Measurements from ENCODE around the gene MEP1A.
"Not testable (repeated sequence)": the region's sequence is repeated elsewhere in the genome, so short reads cannot be mapped to it uniquely, and the experiment has no call there.

Gene MEP1A

DNA sequence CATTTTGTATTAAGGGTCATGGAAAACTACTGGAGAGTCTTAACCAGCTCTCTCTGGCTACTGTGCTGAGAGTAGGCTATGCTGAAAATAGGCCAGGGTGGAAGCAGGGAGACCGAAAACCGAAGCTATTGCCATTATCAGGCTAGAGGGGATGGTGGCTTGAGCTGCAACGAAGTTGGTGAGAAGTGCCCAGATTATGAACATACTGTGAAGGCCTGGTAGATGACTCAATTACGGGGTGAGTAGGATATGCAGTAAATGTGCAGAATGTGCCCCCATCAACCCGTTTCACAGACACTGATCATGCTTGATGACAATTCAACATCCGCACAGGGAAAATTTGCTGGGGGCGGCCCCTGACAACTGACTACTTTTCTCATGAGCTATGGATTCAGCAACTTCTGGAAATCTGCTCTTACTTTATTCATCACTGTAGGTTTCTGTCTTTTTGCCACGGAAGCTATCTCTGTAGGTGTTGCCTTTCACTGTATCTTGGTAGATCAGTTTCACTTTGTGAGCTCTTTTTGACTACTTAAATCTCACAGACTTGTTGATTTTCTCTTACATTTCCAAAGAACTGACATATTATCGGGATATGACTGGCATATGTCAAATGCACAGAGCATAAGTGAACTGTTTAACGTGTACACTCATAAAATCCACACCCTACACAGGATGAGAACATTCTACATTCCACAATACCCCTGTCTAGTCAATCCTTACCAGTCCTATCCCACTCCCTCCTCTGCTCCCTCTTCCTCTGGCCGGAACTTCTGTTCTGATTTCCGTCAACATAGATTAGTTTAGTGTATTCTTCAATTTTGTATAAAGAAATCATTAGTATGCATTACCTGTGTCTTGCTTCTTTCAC is 15.5 kb upstream of the MEP1A start:
- no peak for DNase-seq

DNA sequence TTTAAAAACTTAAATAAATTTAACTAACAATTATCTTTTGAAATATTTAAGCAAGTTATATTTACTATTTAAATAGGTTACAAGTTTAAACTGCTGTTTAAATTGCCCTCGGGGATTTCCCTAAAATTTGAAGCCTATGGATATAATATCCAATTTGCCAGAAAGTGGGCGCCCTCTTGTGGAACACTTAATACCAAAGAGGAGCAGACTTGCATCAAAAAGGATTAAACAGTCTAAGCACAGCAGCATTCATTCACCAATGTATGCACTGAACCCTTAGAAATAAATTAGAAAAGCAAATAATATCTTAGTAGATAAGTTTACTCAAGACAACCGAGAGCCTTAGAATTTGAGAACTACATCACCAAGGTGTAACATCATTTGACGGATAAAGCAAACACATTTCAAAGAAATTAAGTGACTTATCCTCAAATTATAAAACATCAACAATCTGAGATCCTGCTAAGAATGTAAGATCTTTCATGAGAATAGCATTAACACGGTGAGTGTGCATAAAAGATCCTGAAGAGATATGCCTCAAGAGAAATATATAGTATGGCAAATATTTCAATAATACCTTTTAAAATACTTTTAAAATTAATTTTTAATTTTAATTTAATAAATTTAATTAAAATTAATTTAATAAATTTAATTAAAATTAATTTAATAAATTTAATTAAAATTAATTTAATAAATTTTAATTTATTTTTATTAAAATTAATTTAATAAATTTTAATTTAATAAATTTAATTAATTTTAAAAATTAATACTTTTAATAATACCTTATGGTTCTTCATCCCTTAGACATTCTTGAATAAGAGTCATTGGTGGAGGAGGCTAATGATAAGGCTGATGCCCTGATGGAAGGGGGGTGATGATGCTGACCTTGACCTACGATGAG is 11.5 kb upstream of the MEP1A start:
- no peak for DNase-seq

DNA sequence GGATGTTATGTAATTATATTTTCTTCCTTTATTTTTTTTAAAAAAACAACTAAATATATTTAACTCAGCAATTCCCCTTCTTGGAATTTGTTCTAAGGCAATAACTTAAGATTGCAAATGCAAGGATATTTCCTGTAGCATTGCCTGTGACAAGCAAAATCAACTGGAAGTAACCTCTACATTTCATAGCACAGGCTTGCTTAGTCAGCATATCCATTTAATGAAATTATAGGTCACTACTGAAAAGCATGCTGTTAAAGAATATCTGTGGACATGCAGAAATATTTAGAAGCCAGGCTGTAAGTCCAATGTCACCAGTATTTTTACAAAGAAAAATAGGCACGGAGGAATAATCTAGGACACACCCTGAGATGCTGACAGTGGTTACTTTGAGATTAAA is 8.7 kb upstream of the MEP1A start:
- DNase-seq, result no peak

DNA sequence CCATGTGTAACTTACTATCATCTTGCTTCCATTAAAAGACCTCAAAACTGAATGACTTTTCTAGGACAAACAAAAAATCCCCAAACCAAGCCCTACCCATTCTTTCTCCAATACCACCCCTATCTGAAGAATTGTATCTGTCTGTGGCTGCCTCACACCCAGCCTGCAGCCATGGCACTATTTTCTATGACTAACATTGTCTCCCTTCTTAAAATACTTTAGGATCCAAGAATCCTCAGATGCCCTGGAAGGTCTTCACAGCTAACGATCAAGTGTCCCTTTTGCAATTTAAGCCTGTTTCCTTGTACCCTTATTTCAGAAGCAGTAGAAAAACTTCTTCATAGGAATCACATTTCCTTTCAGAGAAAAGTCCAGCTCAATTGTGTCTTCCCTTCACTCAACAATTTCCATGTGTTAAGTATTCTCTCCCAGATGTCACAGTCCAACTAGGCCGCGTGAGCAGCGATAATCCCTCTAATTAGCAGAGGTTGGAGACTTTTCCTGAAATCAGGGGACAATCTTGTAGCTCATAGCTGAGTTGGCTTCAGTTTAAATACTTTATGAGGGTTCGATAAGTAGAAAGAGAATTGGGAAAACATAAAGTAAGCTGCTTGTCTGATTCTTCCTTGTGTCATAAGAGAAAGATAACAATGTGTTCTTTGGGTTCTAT is 5.2 kb upstream of the MEP1A start:
- DNase-seq, result no peak

DNA sequence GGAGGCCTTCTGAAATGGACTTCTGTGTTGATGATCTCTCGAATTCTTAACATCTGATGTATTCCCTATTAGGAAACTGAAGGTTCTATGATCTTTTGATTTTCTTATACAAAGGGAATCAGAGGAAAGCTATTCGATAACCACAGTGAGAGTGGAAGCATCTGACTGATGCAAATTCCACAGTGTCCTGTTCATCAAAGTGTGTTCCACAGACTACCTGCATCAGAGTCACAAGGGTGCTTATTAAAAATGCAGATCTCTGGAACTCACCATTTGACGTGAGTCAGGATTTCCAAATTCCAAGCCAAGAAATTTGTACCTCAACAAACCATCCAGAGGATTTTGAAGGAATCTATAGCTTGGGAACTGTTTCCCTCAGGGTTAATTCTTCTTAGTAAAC is 4.4 kb upstream of the MEP1A start:
- DNase-seq, result no peak

DNA sequence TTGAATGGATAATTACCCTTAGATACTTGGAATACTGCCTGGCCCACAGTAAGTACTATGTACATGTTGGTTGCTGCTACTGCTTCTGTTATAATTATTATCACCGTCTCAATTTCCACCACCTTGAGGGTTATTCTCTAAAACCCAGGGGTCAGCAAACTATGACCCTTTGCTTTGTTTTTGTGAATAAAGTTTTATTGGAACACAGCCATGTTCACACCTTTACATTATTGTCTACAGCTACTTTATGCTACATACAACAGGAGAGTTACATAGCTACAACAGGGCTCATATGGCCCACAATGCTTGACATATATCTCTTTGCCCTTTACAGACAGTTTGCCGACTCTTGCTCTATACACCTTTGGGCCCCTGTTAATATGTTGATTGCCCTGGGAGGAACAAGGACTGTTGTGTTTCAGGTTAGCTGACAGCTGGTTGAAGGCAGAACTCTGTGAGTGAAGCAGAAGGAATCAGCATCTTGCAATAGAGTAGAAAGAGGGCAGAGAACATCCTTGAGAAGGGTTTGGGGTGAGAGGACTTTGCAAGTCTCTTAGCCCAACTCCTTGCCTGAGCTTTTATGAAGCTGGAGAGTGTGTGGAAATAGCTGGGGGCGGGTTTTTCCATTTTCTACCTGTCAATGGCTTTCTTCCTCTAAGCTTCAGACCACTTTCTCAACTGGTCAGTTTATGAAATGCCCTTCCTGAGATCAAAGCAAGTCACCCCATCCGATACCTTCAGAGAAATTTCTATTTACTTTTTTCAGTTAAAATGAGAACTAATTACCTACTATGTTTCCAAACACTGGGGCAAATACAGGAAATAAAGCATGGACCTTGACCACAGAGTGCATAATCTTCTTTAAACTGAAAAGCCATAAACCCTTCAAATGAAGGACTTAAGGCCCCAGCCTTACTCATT is 3.5 kb upstream of the MEP1A start:
- no peak for DNase-seq

DNA sequence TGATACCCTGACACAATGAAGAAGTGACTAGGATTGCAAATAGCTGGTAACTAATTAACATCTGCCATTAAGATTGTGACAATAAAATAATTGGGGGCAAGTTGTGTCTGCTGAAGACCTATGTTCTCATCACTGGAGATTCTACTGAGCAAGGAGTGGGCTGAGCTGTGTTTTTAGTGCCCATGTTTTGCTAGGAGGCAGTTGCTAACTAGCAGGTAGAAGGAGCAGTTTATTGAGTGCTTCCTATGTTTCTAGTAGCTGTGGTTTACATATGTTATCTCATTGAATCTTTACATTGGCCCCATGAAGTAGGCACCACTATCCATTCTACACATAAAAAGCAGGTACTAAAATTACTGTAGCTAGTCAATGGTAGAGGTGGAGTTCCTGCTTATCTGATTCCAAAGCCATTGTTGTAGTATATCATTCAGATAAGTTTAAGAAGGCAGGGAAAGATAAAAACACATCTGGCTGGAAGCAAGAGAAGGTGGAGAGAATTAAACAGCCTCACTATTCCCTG is 2.8 kb upstream of the MEP1A start:
- no peak for DNase-seq

DNA sequence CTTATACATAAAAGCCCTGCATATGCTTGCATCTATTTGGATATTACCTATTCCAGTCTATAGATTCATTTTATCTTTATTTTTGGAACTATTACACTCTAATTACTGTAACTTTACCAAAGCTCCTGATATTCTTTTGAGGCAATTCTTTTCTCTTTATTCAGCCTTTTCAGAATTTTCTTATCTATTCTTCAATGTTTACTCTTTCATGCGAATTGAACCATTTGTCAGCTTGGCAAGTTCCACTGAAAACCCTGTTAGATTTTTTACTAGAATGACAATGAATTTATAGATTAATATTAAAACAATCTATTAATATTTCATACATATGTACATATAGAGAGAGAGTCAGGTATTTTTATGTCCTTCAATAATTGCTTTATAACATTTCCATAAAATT is 554 bp upstream of the MEP1A start:
- no peak for DNase-seq

DNA sequence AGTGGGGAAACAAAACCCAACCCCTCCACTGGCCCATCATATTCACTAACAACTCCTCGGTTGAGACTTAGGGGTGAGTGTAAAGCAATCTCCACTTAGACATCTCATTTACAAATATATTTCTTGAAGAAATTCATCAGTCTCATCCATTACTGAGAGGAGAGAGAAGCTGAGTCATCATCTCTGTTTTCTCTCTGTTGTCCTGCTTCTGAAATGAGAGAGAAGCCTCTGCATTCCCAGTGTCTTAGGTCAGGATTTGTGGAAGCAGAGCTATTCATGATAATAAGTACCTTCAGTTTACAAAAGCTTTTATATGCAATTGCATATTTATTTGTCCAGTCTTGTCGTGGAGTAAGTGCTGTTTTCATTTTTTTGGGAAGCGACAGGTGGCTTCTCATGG is 879 bp downstream of the MEP1A start:
- DNase-seq, result no peak

DNA sequence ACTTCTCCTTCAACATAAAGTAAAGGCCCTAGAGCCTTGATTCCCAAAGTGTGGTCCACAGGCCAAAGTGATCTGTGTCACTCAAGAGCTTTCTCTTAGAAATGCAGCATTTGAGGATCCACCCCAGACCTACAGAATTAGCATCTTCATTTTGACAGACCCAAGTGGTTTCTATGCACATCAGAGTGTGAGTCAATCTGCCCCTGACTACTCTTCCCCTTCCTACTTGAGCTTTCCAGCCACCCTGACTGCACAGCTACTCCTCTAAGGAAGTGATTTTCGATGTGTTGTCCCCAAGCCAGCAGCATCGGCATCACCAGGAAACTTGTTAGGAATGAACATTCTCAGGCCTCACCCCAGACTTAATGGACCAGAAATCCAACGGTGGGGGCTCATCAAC is 2.6 kb downstream of the MEP1A start:
- no peak for DNase-seq

DNA sequence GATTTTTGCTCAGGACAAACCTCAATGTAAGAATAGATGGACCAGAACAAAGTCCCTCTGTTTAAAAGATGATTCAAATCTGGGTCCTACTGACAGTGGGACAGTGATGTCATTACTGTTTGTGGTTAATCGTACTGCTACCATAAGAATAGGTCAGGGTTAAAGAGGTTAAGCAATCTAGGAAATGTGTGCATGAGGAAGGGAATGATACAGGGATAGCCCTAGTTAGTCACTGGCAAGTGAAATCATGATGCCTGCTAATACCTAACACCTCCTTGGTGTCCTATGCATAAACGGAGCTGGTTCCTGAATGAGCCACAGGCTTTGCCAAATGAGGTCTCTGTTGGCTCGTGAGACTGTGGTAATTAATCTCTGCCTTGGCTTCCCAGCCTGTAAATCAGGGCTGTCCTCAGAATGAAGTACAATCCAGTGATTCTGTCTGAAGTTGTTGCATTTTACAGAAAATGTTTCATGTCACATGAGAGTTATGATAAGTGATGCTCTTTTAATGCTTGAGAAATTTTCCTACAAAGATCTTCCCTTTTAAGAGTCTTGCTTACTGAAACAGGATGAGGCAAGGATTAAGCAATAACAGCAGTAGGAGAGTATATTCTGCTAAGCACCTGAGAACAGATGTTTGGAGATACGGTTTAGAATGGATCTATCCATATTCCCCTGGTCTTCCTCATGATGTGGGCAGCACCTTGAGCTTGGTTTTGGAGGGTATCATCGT is 3.8 kb downstream of the MEP1A start:
- DNase-seq, result no peak

DNA sequence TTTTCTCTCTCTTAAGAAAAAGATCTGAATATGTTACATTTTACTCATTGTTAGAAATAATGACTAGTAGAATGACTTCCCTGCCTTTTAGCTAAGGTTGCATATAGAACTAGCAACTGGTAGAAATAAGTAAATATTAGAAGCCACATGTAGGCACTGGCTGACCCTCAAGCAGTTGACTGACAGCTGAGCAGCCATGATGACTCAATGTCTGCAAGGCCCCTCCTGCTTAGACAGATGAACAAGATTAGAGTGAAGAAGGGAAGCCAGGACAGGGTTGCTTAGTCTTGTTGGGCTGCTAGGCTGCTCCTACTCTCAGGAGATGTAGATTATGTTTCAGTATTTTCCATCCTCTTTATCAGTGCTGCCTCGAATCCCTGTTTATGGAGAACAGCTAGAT is 6.5 kb downstream of the MEP1A start:
- DNase-seq, result no peak

DNA sequence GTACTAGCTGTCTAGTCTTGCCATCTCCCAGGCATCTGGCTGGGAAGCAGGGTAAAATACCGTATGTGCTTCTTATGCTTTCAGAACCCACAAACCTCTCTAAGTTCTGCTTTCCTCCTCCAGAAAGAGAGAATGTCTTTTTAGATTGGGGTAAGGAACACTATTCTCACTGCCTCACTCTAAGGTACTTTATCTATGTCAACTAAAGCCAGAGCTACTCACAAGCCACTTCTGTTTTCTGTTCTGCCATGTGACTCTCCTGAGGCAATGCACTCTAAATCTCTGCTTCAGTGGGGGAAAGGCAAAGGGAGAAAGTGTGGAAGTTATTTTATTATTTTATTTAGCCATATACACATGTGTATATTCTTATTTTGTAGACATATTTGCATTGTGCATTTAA is 15.6 kb downstream of the MEP1A start:
- no peak for DNase-seq

DNA sequence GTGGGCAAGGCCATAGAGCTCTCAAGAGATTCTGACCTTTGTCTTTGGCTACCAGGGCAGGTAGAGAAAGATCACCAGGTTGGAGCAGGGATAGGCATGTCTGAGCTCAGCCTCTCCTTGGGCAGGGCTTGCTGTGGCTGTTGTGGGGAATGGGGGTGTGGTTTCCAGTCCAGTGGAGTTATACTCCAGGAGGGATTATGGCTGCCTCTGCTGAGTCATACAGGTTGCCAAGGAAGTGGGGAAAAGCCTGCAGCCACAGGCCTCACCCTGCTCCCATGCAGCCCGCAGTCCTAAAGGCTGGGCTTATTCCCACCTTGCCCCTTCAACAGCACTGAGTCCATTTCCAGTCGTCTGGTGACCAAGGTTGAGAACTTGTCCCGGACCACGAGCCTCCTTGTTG is 21.9 kb downstream of the MEP1A start:
- no peak for DNase-seq

DNA sequence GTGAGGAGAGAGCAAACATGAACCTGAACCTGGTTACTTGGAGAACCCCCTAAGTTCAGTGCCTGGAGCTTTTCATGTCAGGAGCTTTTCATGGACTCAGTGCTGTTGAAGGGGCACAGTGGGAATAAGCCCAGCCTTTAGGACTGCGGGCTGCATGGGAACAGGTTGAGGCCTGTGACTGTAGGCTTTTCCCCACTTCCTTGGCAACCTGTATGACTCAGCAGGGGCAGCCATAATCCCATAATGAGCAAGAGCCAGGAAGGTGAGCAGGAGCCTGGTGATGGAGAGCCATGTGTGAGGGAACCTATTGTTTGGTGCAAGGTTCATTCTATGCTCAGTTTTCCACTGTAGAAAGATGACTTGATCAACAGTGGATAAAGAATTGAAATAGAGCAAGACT is 23.4 kb downstream of the MEP1A start:
- no peak for DNase-seq

DNA sequence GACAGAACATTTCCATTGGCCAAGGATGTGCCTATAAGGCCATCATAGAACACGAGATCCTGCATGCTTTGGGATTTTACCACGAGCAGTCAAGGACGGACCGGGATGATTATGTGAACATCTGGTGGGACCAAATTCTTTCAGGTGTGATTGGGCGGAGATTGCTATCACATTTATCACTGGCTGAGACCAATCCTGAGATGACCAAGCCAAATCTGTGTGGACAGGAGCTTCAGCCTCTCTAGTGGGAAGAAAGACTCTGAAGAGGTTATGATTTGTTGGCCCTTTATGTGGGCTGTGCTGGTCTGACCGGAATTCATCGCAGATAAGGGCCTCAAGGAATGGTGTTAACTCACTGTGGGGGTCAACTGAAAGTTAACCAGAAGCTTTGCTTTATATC is 26.4 kb downstream of the MEP1A start:
- no peak for DNase-seq

DNA sequence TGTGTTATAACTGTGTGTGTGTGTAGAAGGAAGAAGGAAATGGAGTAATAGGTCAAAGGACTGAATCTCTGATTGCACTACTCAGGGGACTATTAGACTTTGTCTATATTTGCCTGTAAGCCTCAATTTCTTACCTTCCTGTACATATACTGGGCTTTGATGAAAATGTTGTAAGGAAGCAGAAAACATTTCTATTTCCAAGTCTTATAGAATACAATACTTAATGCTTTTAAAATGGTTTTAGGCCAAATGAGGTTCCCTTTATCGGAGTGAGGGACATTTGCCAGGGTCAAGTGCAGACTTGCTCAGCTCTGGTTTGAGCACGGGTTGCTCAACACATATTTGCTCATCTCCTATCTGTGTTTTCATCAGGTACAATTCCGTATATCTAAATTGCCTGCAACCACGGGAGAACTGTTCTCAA is 28.3 kb downstream of the MEP1A start:
- DNase-seq, result no peak

DNA sequence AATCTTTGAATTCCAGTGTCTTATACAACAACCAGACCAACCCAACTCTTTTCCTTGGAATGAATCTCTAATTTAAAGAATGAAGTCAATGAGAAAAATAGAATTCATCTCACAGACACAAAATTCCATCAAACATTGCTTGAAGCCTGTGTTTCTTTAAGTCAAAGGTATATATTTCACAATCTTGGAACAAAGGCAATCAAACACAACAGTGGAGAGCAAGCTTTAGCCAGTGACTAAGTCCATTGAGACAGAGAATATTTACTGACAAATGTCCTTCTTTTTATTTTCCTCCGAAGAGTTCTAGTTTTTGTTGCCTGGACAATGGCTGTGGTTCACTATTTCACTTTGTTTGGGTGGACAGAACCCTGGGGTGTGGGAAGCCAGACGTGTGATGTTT is 35.8 kb downstream of the MEP1A start:
- no peak for DNase-seq

DNA sequence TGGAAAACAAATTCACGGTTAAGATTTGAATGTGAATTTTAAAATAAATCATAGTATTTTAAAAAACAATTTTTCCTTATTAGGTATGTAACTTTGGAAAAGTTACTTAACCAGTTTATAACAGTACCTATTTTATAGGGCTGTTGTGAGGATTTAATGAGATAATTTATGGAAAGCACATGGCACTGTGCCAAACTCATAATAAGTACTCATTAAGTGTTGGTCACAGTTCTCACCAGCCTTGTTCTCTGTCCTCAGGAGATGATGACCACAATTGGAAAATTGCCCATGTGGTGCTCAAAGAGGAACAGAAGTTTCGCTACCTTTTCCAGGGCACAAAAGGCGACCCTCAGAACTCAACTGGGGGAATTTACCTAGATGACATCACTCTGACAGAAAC is 39.6 kb downstream of the MEP1A start:
- no peak for DNase-seq

DNA sequence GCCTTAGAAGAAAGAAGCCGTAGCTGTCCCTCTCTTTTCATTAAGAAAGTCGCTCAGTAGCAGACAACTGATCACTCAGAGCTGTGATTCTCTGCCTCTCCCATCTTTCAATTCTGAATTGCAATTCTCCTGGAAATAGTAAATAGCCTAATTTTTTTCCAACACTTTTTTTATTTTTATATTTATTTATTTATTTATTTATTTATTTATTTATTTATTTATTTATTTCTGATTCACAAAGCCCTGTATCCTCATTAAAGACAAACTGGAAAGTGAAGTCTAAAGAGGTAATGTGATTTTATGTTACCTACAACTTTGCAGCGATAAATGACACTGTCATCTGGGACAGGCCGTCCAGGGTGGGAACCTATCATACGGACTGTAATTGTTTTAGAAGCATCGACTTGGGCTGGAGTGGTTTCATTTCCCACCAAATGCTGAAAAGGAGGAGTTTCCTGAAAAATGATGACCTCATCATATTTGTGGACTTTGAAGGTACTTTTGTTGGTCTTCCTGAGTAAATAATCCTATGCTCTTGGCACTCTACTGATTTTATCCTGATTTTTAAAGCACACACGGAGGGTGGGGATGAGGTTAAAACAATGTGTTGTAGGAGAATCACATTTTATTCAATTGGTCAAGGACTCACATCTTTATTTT is 41.2 kb downstream of the MEP1A start:
- not testable (repeated sequence) for DNase-seq

DNA sequence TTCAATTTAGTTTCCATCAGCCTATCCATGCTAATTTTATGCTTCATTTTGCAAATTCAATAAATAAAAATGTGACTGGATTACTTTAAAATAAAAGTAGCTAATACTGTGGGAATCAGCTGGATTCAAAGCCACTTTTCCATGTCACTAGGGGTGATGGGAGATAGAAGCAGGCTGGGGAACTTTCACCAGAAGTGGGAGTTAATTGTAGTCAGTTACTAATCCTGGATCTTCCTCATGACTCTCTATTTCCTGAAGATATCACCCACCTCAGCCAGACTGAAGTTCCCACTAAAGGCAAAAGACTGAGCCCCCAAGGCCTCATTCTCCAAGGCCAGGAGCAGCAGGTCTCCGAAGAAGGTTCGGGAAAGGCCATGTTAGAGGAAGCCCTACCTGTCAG is 41.8 kb downstream of the MEP1A start:
- not testable (repeated sequence) for DNase-seq
